Jurkat, Clone E6-1 (cell line): Measurements from ENCODE around the gene HSPA12A. TPM values are rescaled to one million over a fixed set of nuclear protein-coding genes. Genes with fewer than 3 reads are reported as not detected.

Experiments
- DNase-seq: peaks from one replicate; pipeline ENCODE4 v3.0.0-alpha.2; 2011; ENCODE audit warnings: low read depth, low spot score
- H3K4me3 ChIP-seq: 2 replicates; pipeline ENCODE4 v1.5.1; 2011; ENCODE audit warnings: mild to moderate bottlenecking, low read length, control low read depth, moderate library complexity
- polyA plus RNA-seq: library from polyadenylated mRNA; unstranded; fragments of >200 nt; gene quantifications from one replicate; pipeline ENCODE4 v1.2.1, GENCODE V29; 2012; ENCODE audit warnings: missing spikeins; ENCODE audit not compliant: insufficient read length, insufficient read depth

The HSPA12A gene, protein sequence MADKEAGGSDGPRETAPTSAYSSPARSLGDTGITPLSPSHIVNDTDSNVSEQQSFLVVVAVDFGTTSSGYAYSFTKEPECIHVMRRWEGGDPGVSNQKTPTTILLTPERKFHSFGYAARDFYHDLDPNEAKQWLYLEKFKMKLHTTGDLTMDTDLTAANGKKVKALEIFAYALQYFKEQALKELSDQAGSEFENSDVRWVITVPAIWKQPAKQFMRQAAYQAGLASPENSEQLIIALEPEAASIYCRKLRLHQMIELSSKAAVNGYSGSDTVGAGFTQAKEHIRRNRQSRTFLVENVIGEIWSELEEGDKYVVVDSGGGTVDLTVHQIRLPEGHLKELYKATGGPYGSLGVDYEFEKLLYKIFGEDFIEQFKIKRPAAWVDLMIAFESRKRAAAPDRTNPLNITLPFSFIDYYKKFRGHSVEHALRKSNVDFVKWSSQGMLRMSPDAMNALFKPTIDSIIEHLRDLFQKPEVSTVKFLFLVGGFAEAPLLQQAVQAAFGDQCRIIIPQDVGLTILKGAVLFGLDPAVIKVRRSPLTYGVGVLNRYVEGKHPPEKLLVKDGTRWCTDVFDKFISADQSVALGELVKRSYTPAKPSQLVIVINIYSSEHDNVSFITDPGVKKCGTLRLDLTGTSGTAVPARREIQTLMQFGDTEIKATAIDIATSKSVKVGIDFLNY
- 2.5 TPM for polyA plus RNA-seq

GRCh38 chr10:116742367-116743265 is at the start of gene HSPA12A:
HSPA12A (minus strand) TSS chr10:116742566; CDS start chr10:116742469, 97 bp downstream.
- H3K4me3 ChIP-seq = no peak within 1 kb of the TSS
- no peak for DNase-seq

- DNase-seq = no peak
- H3K4me3 ChIP-seq = no peak overlapping the region
Measured at GRCh38 chr10:116791241-116791640, 48.9 kb upstream of the HSPA12A start.

DNA sequence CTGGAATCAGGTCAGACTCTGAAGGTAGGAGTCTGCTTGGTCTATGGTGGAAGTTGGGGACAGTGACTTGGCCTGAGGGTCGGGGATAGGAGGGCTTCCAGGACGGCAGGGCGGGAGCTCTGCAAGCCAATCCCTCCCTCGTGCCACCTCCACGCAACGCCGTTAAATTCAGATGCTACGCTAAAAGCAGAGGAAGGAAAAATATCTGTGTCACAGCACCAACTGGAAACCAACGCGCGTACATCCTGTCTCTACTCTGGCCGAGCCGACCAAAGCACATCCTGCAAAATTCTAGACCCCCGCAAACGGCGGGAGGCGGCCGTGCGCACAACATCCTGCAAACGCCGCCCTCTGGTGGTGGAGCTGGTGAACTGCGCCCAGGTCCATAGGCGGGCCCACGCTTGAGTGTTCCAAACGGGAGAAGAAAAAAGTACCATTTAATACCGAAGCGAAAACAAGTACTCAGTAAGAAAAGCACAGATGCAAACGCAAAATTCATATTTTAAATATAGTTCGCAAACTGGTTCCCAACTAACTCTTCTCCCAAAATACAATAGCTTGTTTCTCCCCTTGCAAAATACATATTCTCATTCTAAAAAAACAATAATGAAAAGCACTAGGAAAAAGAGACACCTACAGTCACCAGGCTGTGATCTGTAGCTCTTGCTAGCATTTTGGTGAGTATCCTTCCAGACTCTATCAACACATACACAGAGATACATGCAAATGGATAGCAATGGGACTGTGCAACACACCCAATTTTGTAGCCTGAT is 45.7 kb upstream of the HSPA12A start:
- peak overlapping the region; percentile 49 for H3K4me3 ChIP-seq
- DNase-seq = peak; percentile 84

DNA sequence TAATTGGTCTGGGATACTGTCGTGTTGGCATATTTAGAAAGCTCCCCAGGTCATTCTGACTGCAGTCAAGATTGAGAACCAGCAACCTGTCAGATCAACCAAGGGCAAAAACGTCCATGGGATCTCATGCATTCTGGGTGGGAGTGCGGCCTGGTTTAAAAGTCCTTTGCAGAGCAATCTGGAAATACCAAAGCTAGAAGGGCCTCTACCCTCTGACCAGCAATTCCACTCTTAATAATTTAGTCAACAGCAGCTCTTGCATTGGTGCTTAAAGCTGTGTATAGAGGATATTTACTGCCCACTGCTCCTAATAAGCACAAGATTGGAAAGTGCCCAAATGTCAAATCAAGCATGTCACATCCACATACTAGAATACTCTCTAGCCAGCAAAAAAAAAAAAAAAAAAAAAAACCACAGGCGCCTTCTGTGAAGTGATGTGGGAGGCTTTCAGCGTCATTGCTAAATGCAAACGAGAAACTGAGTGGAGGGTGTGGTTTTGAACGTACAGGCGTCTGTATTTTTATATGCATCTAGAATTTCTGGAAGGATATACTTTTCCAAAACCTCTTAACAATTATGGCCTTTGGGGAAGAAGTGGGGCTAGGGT is 44.8 kb upstream of the HSPA12A start:
- DNase-seq = peak; percentile 55
- no peak overlapping the region for H3K4me3 ChIP-seq

DNA sequence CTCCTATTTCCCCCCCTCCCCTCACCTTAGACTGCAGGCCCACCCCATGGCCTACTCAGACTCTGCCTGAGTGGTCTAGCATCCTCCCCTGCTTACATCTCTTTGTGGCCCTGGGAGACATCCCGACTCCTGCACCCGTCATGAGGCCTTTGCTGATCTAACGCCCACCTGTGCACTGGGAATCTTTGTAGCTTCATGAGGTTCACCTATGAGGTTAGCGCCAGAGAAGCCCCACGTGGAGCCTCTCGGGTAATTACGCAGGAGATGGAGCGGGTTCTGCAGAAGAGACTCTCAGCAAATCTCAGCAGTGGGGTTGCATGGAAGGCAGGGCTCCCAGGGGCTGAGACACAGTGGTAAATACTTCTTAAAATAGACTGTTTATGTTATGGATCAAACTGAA is 43.5 kb upstream of the HSPA12A start:
- H3K4me3 ChIP-seq = no peak overlapping the region
- DNase-seq = no peak

GRCh38 chr10:116785282-116785681 is 42.9 kb upstream of the HSPA12A start:
- DNase-seq = no peak
- no peak overlapping the region for H3K4me3 ChIP-seq

- no peak for DNase-seq
- no peak overlapping the region for H3K4me3 ChIP-seq
Measured at GRCh38 chr10:116784651-116785050, 42.3 kb upstream of the HSPA12A start.

GRCh38 chr10:116784035-116784434 is 41.7 kb upstream of the HSPA12A start:
- no peak for DNase-seq

GRCh38 chr10:116783011-116783655 is 40.8 kb upstream of the HSPA12A start:
- no peak for DNase-seq

More at GRCh38 chr10:116784035-116784434, 41.7 kb upstream of the HSPA12A start:
- no peak overlapping the region for H3K4me3 ChIP-seq

GRCh38 chr10:116781370-116781884 is 39.1 kb upstream of the HSPA12A start:
- no peak for DNase-seq
- H3K4me3 ChIP-seq = no peak overlapping the region

More at GRCh38 chr10:116783011-116783655, 40.8 kb upstream of the HSPA12A start:
- H3K4me3 ChIP-seq = no peak overlapping the region

GRCh38 chr10:116780691-116781205 is 38.4 kb upstream of the HSPA12A start:
- H3K4me3 ChIP-seq = no peak overlapping the region
- DNase-seq = no peak

DNA sequence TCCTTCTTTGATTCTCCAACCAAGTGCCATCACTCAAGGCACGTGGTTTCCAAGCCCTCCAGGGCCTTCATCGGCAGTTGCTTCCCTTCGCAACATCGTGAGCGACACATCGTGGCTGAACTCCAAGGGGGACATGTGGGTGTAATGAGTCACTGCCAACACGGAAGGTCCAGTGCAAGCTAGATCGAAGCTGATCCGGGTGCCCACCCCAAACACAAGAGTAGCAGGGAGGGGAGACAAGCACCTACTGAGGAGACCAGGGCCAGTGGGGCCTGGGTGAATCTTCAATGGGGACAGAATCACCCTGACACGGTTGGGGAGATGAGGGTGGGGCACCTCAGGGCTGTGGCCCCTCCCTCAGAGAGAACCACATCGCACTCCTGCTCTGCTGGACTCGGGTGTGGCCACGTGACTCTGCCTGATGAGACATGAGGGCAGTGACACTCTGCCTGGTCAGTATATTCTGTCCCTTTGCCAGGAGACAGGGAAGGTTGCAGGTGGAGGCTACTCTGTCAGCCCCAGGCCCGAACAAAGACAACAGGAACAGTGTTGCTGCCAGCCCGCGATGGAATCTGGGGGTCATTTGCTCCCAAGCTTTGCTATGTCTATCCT is 36.8 kb upstream of the HSPA12A start:
- no peak for DNase-seq
- no peak overlapping the region for H3K4me3 ChIP-seq

- no peak for DNase-seq
- H3K4me3 ChIP-seq = no peak overlapping the region
Measured at GRCh38 chr10:116777006-116777405, 34.6 kb upstream of the HSPA12A start.

DNA sequence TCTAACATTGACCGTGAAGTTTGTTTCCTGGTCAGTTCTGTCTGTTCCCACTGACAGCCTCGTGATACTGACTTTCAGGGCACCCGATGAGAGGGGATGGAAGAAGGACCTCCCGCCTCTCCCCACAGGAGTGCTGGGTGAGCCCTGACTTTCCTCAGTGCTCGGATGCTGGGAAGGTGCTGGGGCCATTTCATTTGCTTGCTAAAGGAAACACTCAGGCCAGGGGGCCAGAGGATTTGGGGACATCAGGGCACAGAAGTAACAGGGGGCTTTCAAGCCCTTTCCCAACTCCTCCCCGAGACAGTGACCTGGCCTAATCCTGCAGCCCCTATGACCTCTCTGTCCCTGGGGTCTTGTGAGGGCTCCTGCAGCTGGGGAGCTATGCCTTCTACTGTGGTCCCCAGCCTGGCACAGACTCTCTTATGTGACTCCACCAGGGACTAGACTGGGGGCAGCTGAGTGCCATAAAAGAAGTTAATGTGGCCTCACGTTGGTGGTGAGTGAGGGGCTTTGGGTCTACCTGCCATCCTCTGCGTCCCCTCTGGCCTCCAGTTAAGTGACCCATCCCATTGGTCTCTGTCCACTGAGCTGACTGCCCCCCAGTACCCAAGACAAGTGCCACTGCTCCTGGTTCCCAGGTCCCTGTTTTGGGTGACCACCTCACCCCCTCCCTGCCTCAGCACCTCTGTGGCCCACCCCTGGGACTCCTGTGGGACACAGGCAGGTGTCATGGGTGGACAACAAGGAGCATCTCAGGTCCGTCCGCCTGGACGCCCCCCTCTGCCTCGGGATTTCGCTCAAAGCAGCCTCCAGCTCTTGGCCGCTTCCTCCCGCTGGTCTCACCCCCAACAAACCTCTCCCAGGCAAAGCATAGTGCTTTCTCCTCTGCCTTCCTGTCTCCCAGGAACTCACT is 33.4 kb upstream of the HSPA12A start:
- no peak overlapping the region for H3K4me3 ChIP-seq
- no peak for DNase-seq

DNA sequence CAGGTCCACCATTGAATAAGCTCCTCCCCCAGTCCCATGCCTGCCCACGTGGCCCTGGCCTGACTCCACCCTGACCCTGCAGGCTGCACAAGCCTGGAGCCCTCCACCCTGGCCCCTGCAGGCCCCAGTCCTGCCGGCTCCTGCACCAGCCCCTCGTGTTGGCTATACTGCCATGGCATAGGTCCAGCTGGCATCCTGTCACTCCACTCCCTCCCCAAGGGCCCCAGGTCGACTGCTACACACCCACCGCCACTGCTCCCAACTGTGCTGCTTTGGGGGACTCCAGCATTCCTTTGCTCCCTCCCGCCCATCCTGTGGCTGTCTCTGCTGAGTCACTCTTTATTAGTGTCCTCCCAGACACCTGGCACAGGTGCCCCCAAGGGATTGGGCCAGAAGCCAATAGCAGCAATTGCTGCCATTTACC is 32.4 kb upstream of the HSPA12A start:
- no peak for DNase-seq
- H3K4me3 ChIP-seq = no peak overlapping the region
